ENCODE data around the gene MEIKIN. TPM values are rescaled to one million over a fixed set of nuclear protein-coding genes. Genes with fewer than 3 reads are reported as not detected.

MEIKIN gene
- polyA plus RNA-seq, 1 donor (not counting 4 experiments of a cell fraction or from before 2014, with no cell fraction given), result not detected

DNA sequence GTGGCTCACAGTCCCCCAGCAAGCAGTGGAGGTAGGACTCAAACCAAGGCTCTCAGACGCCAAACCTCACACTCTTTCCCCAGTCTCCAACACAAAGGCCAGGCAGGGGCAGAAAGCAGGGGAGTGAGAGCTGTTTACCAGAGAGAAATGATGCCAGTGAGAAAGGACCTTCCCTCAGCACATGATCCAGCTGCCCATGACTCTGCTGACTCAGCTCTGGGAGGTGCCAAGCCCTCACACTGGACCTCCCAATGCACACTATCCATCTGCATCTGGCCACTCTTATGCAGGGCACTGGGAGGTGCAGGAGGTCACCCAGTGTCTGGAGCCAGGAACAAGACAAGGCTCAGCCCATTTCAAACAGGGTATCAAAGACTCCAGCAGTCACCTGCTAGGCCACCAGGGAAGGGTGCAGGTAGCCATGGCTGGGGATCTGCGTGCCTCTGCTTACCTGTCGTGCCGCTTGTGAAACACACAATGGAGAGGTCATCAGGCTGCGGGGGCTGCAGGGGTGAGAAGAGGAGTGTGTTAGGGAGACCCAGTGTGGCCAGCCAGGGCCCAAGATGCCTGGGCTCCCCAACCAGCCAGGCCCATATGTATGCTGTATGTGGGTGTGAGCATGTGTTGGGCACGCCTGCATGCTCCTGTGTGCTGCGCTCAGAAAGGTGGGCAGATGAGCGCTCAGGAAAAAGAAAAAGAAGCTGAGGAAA is 39.6 kb upstream of the MEIKIN start:
- H3K4me2 ChIP-seq (ENCODE audit: control insufficient read depth, extremely low read depth, insufficient read depth, low read depth, low read length), result no peak overlapping the region
- no peaks in the 10 kb centered on the region for H3K36me3 ChIP-seq (ENCODE audit: control insufficient read depth in 2 of 2, extremely low read depth in 1 of 2, insufficient read depth in 2 of 2, low read length in 2 of 2)
- no peak overlapping the region for H3K27ac ChIP-seq (ENCODE audit: control insufficient read depth, insufficient read depth, low read length)
- H3K79me2 ChIP-seq (ENCODE audit: control insufficient read depth, insufficient read depth, low read length), result no peaks in the 10 kb centered on the region
- no peak overlapping the region for H3K4me3 ChIP-seq (ENCODE audit: control insufficient read depth in 2 of 3, extremely low read depth in 1 of 3, insufficient read depth in 2 of 3, low read depth in 1 of 3, low read length in 3 of 3)
- no peak for DNase-seq (ENCODE audit: low read depth, low spot score)
- H4K20me1 ChIP-seq (ENCODE audit: control insufficient read depth, extremely low read depth, insufficient read depth, low read length), result no peaks in the 10 kb centered on the region
- H2AFZ ChIP-seq (ENCODE audit: control insufficient read depth, low read length), result no peak overlapping the region
- no peaks in the 10 kb centered on the region for H3K9me1 ChIP-seq (ENCODE audit: control insufficient read depth, extremely low read depth, insufficient read depth, low read length)
- H3K27me3 ChIP-seq (ENCODE audit: control insufficient read depth, extremely low read depth, insufficient read depth, low read length), result no peaks in the 10 kb centered on the region
- no peaks in the 10 kb centered on the region for H3K9me3 ChIP-seq (ENCODE audit: control insufficient read depth, low read depth, low read length)
- dilution Hi-C loops (cut with MboI; ENCODE audit: extremely low pct_ligation_motif_present, low sequenced_read_pairs), result no loop called here
- H3K9ac ChIP-seq (ENCODE audit: control insufficient read depth, extremely low read depth, insufficient read depth, low read length), result no peak overlapping the region
- FAIRE-seq, result no peak
- TF ChIP-seq EZH2 (IDR thresholded peaks at IDR 0.05; ENCODE audit: low read length), result no peak
- TF ChIP-seq, protein P1, sequence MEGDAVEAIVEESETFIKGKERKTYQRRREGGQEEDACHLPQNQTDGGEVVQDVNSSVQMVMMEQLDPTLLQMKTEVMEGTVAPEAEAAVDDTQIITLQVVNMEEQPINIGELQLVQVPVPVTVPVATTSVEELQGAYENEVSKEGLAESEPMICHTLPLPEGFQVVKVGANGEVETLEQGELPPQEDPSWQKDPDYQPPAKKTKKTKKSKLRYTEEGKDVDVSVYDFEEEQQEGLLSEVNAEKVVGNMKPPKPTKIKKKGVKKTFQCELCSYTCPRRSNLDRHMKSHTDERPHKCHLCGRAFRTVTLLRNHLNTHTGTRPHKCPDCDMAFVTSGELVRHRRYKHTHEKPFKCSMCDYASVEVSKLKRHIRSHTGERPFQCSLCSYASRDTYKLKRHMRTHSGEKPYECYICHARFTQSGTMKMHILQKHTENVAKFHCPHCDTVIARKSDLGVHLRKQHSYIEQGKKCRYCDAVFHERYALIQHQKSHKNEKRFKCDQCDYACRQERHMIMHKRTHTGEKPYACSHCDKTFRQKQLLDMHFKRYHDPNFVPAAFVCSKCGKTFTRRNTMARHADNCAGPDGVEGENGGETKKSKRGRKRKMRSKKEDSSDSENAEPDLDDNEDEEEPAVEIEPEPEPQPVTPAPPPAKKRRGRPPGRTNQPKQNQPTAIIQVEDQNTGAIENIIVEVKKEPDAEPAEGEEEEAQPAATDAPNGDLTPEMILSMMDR (optimal IDR thresholded peaks at IDR 0.05 in 1 of 3, IDR thresholded peaks at IDR 0.05 in 1 of 3, conservative IDR thresholded peaks at IDR 0.05 in 1 of 3; ENCODE audit: extremely low read depth in 1 of 3, insufficient read depth in 2 of 3, low read length in 3 of 3), result no peak
- H3K4me1 ChIP-seq (ENCODE audit: control insufficient read depth, extremely low read depth, insufficient read depth, low read length), result no peaks in the 10 kb centered on the region

DNA sequence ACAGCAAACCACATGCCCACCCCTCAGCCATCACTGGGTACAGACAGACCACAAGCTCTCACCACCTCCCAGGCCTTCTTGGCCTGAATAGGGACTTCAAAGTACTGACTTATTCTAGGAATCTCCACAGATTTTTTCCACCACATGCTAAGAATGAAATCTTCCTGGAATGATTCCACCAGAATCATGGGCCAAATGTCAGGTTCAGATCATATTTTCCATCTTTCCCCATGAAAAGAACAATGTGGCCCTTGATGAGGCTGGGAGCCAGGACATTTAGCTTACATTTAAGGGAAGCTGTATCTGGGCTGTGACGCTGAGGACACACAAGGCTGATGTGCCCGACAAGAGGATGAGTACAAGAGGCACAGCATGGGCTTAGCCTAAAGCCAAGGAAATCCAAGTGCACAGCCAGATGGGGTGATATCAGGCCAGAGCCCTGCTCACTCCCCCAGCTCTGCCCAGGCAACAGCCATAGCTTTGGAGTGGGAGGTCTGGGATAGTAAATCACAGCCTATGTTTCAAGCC is 37.8 kb upstream of the MEIKIN start:
- dilution Hi-C loops (cut with MboI; ENCODE audit: extremely low pct_ligation_motif_present, low sequenced_read_pairs), result no loop called here
- H3K27ac ChIP-seq (ENCODE audit: control insufficient read depth, insufficient read depth, low read length), result no peak overlapping the region
- no peaks in the 10 kb centered on the region for H3K9me1 ChIP-seq (ENCODE audit: control insufficient read depth, extremely low read depth, insufficient read depth, low read length)
- no peaks in the 10 kb centered on the region for H3K4me1 ChIP-seq (ENCODE audit: control insufficient read depth, extremely low read depth, insufficient read depth, low read length)
- H3K9me3 ChIP-seq (ENCODE audit: control insufficient read depth, low read depth, low read length), result no peaks in the 10 kb centered on the region
- no peak overlapping the region for H3K4me2 ChIP-seq (ENCODE audit: control insufficient read depth, extremely low read depth, insufficient read depth, low read depth, low read length)
- no peak overlapping the region for H3K9ac ChIP-seq (ENCODE audit: control insufficient read depth, extremely low read depth, insufficient read depth, low read length)
- DNase-seq (ENCODE audit: low read depth, low spot score) (no peak), FAIRE-seq (no peak)
- no peaks in the 10 kb centered on the region for H3K27me3 ChIP-seq (ENCODE audit: control insufficient read depth, extremely low read depth, insufficient read depth, low read length)
- no peak overlapping the region for H3K4me3 ChIP-seq (ENCODE audit: control insufficient read depth in 2 of 3, extremely low read depth in 1 of 3, insufficient read depth in 2 of 3, low read depth in 1 of 3, low read length in 3 of 3)
- TF ChIP-seq, protein P1 (optimal IDR thresholded peaks at IDR 0.05 in 1 of 3, IDR thresholded peaks at IDR 0.05 in 1 of 3, conservative IDR thresholded peaks at IDR 0.05 in 1 of 3; ENCODE audit: extremely low read depth in 1 of 3, insufficient read depth in 2 of 3, low read length in 3 of 3), result no peak
- TF ChIP-seq EZH2 (IDR thresholded peaks at IDR 0.05; ENCODE audit: low read length), result no peak
- no peaks in the 10 kb centered on the region for H3K36me3 ChIP-seq (ENCODE audit: control insufficient read depth in 2 of 2, extremely low read depth in 1 of 2, insufficient read depth in 2 of 2, low read length in 2 of 2)
- no peaks in the 10 kb centered on the region for H3K79me2 ChIP-seq (ENCODE audit: control insufficient read depth, insufficient read depth, low read length)
- no peaks in the 10 kb centered on the region for H4K20me1 ChIP-seq (ENCODE audit: control insufficient read depth, extremely low read depth, insufficient read depth, low read length)
- no peak overlapping the region for H2AFZ ChIP-seq (ENCODE audit: control insufficient read depth, low read length)

Measured in keratinocyte (primary cell).